NCI-H2081 treated with DMSO at 0.1 percent for 48 hours (cell line): Measurements from ENCODE around the gene SLC35B2.

Experiments
- DNase-seq: peaks from one replicate; lab custom pipeline; 2025; lab: John Stamatoyannopoulos, UW

Gene SLC35B2

DNA sequence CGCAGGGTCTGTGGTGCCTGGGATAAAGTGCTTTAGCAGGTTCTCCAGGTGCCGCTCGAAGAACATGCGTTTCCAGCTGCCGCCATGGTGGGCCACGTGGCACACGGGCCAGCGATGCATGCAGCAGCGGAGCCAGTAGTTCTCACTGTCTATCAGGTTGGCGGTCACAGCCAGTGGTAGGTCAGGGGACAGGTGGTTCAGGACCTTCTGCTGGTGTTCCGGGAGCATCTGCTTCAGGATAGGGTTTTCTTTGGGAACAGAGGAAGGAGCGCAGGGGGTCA, 28.9 kb upstream of the SLC35B2 start:
- no peak for DNase-seq

DNA sequence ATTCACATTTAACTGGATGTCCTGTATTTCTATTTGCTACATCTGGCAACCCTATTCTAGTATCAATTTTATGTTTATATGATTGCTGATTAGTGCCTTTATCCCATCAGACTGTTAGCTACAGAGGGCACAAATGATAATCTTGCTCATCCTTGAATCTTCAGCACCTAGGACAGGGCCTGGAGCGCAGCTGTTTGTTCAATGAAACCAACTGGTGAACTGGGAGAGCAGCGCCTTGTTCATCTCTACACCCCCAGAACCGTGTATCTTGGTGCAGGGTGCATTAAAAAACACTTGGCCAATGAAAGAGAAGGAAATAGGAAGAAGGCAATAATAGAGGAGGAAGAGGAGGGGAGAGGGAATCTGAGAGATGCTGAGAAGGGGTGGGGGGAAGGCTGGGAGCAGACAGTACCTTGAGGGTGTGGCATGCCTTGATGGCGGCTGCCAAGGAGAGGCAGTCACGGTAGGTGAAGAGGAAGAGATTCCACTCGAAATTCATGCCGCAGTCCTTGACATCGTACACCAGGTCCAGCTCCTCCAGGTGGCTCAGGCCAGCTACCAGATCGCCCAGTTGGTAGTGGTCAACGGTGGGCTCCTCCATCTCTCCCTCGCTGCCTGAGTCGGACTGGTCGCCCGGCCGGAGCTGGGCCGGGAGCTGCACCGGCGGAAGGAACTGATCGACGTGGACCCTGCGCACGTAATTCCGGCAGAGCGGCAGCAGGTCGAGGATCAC, 28.4 kb upstream of the SLC35B2 start:
- DNase-seq, result no peak

DNA sequence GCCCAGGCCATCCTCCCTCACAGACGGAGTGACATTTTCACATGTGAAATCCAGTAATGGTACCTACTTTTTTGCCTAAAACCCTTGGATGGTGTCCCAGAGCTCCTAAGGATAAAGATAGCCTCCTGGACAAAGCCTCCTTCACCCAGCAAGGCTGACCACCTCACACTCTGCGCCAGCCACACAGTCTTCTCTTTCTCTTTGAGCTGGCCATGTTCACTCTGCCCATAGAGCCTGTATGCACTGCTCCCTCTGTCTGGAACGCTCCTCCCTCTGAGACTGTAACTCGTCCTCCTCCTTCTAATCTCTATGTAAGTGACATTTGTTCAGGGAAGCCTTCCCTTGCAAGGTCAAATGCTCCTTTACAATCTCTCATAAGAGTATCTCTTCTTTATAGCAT, 27.5 kb upstream of the SLC35B2 start:
- DNase-seq, result no peak

DNA sequence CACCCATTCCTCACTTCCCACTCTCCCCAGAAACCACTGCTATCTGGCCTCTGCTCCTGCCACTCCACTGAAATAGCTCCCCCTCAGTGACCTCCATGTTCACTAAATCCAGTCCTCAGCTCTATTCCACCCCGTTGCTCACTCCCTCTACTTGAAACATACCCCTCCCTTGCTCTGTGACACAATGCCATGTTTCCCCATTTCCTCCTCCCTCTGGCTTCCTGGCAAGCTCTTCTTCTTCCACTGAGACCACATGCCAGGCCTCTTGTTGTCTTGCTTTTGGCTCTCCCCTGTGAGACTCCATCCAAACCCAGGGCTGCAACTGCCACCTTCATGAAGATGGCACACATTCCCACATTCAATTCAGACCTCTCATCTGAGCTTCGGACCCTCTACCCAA, 26.8 kb upstream of the SLC35B2 start:
- no peak for DNase-seq

DNA sequence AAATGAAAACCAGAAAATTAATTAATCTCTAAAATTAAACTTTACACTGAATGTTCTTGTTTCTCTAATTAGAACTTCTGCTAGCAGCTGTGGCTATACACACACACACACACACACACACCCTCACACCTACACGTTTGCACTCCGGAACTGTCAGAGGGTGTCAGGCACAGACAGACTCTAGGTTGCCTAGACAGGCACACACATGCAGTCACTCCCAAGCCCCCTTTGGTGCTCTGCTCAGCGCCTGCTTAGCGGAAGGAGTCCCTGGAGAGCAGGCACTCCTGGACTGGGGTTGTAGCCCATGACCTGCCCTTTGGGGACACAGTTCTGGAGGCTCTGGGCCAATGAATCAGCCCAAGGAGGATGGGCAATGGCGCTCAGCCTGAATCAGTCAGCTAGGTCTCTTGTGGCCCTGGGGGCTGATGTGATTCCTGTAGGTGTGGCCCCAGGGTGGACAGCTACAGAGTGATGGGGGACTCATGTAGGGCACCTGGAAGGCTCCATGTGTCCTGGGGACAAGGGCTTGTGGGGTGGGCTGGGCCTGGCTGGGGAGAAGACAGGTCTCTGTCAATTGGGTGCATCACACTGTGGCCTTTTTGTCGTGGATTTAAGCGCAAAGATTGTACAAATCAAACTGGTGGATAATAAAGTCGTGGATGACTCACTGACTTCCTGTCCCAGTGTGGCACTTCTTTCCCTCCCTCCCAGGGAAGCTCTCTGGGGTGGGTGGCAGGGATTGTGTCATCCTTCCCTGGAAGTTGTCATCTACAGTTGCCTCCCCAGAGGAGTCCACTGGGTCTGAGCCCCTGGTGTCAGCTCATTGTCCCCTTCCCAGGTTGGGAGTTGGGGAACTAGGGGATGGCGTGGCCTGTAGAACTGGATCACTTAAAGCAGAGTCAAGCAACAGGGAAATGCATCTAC, 21.7 kb upstream of the SLC35B2 start:
- DNase-seq, result no peak

DNA sequence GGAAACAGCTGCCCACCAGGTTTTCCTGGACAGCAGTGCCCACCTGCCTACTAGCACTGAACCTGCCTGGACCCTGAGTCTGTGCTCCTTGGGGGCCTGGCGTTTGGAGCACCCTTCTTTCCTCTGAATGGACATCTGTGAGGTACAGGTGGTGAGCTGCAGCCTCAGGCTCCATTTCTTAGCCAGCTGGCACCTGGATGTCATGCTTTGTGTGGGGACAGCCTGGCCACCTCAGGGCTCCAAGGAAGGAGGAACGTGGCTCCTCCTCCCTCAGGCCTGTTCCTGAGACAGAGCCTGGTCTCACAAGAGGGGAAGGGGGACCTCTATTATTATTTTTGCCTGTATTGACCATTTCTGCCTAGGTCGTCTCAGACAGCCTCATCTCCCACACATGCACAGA, 21.0 kb upstream of the SLC35B2 start:
- no peak for DNase-seq

DNA sequence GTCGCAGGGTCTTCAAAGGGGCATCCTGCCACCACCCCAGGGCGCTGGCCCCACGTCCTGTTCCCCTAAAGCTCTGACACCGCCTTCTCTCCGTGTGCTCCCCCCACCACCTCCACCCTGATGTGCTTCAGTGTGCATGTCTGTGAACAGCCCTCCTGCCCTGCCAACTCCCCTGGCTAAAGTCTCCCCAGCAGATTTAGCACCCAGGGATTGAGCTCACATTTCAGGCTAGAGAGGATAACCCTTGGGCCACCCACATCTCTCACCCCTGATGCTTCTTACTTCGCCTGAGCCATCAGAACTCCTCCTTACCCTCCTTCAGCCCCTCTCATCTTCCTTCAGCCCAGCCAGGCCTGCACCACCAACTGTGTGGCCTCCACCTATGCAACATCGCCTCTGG, 20.4 kb upstream of the SLC35B2 start:
- DNase-seq, result no peak

DNA sequence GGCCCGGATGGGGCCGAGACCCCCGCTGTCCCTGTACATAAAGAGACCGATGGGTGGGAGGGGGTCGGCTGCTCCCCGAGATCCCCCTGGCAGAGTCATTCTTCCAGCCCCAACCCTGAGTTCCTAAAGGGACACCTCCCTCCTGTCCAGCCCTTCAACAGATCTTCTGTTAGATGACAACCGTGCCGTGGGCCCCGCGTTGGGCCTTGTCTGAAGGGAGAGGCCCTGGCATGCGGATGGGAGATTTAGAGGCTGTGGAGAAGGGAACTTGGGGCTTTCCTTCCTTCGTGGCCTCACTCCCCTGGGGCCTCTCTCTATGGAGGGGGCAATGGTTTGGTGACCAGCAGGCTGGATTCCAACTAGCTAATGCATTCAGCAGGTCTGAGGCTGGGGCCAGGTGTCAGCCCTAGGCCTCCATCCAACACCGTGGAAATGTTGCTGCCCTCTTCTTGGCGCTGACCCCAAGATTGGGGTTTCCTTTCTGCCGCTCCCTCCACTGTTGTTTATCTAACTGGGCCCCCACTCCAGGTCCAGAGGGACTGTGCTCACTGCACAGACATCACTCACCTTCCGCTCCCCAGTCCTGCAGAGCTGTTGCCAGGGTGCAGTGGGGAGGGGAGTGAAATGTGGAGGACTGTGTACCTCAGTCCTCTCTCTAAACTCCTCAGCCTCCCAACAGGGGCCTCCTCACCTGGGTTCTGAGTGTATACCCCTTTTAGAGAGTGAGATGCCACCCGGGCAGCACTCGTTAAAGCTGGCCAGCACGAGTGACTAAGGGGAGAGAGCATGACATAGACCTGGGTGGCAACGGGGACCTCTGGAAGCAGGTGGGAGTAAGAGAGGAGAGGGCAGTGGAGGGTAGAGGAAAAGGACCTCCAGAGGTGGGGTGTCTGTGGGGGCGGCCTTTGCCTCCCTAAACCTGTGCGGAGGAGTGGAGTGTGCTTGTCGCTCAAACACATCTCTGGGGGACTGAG, 19.6 kb upstream of the SLC35B2 start:
- no peak for DNase-seq

DNA sequence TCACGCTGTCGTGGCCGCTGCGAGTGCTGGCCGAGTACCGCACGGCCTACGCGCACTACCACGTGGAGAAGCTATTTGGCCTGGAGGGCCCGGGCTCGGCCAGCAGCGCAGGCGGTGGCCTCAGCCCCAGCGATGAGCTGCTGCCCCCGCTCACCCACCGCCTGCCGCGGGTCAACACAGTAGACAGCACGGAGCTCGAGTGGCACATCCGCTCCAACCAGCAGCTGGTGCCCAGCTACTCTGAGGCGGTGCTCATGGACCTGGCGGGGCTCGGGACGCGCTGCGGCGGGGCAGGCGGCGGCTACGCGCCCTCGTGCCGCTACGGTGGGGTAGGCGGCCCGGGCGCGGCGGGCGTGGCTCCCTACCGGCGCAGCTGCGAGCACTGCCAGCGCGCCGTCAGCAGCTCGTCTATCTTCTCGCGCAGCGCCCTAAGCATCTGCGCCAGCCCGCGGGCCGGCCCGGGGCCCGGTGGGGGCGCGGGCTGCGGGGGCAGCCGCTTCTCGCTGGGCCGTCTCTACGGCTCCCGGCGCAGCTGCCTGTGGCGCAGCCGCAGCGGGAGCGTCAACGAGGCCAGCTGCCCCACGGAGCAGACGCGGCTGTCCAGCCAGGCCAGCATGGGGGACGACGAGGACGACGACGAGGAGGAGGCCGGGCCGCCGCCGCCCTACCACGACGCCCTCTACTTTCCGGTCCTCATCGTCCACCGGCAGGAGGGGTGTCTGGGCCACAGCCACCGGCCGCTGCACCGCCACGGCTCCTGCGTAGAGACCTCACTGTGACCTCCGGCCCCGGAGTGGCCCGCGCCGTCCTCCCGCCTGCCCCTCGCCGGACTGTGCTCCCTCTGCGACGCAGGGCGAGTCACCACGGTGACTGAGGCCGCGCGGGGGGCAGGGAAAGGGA, 18.7 kb upstream of the SLC35B2 start:
- no peak for DNase-seq

DNA sequence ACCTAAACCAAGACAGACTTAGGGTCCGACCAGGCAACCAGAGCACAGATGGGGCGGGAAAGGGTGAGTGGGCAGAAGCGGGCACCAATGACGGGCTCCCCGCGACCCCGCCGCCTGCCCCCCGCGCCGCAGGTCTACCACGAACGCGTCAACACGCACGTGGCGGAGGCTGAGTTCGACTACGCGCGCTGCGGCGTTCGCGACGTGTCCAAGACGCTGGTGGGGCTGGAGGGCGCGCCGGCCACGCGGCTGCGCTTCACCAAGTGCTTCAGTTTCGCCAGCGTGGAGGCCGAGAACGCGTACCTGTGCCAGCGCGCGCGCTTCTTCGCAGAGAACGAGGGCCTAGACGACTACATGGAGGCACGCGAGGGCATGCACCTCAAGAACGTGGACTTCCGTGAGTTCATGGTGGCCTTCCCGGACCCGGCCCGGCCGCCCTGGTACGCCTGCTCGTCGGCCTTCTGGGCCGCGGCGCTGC, 18.0 kb upstream of the SLC35B2 start:
- DNase-seq, result no peak

DNA sequence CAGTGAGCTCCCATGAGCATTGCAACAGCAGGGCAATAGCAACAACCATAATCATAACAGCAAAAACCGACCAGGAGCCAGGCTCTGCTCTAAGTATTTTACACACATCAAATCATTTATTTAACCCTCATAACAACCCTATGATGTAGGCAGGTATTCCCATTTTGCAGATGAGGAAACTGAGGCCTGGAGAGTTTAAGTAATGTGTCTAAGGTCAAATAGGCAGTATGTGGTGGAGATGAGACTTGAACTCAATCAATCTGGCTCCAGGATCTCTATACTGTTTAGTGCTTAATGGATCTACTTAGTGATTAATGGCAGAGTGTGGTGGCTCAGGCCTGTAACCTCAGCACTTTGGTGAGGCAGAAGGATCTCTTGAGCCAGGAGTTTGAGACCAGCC, 16.3 kb upstream of the SLC35B2 start:
- DNase-seq, result no peak

DNA sequence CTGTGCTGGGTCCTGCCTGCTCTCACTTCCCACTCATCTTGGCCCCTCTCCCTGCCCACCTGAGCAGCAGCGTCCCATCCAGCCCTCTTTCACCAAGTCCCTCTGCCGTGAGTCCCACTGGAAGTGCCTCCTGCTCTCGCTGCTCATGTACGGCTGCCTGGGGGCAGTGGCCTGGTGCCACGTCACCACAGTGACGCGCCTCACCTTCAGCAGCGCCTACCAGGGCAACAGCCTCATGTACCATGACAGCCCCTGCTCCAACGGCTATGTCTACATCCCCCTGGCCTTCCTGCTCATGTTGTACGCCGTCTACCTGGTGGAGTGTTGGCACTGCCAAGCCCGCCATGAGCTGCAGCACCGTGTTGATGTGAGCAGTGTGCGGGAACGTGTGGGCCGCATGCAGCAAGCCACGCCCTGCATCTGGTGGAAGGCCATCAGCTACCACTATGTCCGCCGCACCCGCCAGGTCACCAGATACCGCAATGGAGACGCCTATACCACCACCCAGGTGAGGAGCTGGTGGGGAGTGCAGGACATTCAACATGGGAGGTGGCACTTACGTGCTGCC, 15.8 kb upstream of the SLC35B2 start:
- DNase-seq, result no peak

DNA sequence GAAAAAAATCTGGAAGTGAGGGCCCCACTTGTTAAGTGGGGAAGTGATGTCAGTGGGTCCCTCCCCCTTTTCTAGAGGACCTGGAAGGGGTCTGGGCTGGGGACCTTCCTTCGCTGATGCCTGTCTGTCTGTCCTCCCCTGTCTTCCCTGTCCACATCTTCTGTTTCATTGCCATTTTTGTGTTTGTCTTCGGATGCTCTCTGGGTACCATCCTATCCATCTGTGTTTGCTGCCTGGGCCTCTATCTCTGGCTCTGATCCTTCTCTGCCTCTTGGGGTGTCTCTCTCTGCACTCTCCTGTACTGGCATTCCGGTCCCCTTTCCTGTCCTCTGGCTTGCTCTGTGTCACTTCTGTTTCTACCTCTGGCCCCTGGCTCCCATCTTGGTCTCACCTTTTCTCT, 15.2 kb upstream of the SLC35B2 start:
- no peak for DNase-seq

DNA sequence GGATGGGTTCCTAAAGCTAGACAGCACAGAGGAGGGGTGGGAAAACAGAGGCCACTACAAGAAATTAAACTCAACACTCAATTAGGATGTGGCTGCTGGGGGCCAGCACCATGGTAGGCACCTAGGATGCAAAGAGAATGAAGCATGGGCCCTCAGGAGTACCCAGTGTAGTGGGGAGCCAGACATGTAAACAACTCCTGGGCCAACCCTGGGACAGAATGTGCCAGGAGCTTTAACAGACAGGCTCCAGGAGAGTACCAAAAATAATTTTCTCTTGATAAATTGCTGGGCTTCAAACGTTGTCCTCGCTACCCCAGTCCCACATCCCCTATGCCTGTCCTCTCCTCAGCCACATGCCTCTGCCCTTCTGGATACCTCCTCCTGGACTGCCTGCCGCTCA, 14.6 kb upstream of the SLC35B2 start:
- DNase-seq, result no peak

DNA sequence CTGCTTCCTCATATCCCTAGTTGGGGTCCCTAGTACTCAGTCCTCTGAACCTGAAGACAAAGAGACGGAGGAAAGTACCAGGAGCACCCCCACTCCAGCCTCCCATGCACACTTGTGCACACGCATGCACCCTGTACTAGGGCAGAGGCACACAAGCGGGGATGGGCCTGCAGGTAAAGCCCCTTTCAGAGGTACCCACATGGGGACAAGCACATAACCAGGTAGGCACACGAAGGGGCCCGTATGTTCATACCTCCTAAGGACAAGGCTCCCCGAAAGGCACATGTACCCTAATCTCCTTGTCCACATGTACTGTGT, 14.0 kb upstream of the SLC35B2 start:
- DNase-seq, result no peak

DNA sequence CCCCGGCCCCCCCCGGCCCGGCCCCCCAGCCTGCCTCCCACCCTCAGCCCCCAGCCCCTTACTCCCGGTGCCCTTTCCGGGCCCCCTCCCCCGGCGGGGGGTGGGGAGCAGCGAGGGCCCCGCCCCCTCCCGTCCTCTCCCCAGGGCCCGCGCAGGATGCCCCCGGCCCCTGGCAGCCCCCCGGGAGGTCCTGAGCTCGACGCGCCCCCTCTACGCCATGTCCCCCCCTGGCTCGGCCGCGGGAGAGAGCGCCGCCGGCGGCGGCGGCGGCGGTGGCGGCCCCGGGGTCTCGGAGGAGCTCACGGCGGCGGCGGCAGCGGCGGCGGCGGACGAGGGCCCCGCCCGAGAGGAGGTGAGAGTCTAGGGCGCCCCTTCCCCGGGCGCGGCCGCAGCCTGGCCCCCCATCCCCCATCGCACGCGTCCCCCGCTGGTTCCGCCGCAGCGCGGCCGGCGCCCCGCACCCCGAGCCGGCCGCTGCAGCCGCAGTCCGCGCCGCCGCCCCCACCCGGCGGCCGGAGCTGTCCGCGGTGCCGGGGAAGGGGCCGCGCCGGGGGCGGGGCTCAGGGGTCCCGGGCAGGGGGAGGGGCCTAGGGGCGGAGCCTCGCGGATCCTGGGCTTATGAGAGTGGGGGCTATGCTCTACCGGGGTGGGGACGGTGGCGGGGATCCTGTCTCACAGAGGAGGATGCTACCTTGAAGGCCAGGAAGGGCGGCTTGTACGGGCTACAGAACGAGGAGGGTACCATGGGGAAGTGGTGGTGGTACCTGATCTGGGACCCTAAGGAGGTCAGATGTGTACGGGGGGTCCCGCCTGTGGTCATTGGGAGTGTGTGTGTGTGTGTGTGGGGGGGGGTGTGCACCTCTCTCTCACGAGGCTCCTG, 13.4 kb upstream of the SLC35B2 start:
- no peak for DNase-seq

DNA sequence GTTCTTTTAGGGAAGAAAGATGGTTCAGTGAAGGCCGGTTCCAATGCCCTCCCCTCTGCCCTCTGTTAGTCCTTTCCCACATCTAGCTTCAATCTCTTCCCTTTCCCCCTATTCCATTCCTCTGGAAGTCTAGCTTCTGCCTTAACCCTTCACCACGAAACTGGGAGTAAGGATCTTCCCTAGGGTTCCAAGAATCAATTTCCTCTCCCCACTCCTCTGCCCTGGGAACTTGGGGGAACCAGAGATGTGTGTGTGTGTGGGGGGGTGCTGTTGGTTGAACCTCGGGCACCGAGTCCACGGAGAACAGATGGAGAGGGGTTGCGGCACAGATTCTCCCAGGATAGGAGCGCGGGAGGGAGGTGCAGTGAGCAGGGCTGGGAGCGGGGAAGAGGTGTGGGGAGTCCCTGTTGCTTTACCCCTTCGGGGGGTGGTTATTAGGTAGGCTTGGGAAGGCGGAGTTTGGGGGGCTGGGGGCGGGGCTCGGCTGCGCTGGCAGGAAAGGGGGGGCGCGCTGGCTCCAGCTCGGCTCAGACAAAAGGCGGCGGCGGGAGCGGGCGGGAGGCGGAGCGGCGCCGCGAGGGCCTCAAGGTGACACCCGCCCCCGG, 12.7 kb upstream of the SLC35B2 start, which contains the start of gene TMEM151B:
TMEM151B (plus strand) TSS at position 530 of the 605 bp plus-strand sequence. CDS start 293 bp downstream, outside the sequence.
- no peak for DNase-seq

DNA sequence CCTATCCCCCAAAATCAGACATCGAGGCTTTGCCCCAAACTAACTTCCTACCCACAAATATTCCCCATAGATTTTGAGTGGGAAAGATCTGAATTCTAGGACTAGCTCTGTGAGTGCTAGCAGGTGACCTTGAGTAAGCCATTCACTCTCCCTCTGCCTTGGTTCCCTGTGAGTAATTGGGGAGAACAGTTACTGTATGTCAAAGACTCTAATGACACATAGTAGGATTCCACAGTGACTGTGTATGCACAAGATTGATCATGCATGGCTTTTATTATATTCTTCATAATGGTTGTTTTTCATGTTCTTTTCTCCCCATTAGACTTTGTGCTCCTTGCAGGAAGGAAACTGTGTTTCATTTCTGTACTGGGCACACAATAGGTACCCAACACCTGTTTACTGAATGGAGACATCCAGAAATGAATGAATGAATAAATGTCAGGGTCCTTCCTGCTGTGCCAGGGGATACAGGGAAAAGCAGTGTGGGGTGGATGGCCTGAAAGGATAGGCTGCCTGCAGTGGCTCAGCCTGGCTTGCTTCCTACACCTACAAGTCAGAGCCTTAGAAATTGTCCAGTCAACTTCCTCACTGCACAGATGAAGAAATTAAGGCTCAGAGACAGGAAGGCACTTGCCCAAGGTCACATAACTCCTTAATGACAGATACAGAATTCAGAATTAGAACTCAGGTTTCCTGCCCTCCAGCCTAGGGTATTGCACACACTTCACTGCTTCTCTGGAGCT, 12.0 kb upstream of the SLC35B2 start:
- DNase-seq, result no peak
